ENCODE measurements around the gene DCTPP1.

DNA sequence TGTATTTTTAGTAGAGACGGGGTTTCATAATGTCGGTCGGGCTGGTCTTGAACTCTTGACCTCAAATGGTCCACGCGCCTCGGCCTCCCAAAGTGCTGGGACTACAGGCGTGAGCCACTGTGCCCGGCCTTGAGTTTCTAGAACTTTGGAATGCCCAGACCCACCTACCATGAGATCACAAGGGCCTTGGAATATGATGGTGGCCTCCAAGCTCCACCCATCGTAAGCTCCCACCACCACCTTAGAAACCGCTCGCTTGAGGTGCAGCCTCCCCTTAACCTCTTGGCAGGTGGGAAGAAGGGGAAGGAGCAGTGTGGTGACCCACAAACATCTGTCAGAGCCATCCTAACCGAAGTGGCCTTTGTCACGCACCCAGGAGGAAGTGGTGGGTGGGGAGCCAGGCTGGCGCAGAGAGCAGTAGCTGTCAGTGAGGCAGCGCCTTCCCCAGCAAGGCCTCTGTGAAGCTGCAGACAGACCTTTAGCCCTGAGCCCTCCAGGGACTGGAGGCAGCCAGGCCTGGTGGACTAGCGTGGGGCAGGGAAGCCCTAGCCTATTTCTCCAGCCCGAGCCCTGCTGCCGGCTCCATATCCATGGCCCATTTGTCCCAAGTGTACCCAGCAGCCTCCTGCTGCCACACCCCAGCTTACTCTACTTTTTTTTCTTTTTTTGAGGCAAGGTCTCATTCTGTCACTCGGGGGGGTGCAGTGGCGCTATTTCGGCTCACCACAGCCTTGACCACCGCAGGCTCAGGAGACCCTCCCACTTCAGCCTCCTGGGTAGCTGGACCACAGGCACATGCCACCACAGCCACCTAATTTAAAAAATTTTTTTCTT lies 28.9 kb upstream of the DCTPP1 start:
- TF ChIP-seq, protein P1, sequence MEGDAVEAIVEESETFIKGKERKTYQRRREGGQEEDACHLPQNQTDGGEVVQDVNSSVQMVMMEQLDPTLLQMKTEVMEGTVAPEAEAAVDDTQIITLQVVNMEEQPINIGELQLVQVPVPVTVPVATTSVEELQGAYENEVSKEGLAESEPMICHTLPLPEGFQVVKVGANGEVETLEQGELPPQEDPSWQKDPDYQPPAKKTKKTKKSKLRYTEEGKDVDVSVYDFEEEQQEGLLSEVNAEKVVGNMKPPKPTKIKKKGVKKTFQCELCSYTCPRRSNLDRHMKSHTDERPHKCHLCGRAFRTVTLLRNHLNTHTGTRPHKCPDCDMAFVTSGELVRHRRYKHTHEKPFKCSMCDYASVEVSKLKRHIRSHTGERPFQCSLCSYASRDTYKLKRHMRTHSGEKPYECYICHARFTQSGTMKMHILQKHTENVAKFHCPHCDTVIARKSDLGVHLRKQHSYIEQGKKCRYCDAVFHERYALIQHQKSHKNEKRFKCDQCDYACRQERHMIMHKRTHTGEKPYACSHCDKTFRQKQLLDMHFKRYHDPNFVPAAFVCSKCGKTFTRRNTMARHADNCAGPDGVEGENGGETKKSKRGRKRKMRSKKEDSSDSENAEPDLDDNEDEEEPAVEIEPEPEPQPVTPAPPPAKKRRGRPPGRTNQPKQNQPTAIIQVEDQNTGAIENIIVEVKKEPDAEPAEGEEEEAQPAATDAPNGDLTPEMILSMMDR (IDR thresholded peaks at IDR 0.05): no peak
- TF ChIP-seq POLR2A (IDR thresholded peaks at IDR 0.05): no peak
